Activated T-helper 1 cell treated with Interleukin-2 at 50 U/mL for 16 hours (primary cell): Measurements from ENCODE around the gene C5orf15.
"Not testable (repeated sequence)": the region's sequence is repeated elsewhere in the genome, so short reads cannot be mapped to it uniquely, and the experiment has no call there.

Experiments used
- DNase-seq: peaks from one replicate; pipeline ENCODE4 v3.0.0-alpha.2; 2020; ENCODE audit warnings: low read depth

C5orf15 gene

GRCh38 chr5:133962801-133963476 lies 5.5 kb downstream of the C5orf15 start:
- DNase-seq: no peak

DNA sequence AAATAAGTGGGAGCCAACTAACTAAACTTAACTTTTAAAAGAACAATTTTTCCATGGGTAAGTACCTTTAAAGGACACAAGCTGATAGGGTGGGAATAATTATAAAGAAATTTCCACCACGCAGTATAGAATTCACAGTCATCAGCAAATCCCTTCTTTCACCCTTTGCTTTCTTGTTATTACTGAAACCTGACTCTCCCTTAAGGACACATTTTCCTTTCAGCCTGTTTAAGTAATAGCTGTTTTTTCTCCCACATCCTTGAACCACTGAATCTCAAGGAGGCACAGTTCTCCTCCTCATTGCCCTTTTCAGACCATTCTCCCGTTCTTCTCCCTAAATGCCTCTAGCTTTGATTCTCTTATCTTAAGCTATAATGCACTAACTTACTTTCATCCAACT lies 6.3 kb downstream of the C5orf15 start:
- no peak for DNase-seq

GRCh38 chr5:133959643-133960042 lies 8.8 kb downstream of the C5orf15 start:
- DNase-seq: no peak

- DNase-seq: no peak
These were observed 10.8 kb downstream of the C5orf15 start for GRCh38 chr5:133957591-133957990.

- DNase-seq: no peak
These were observed 11.3 kb downstream of the C5orf15 start for GRCh38 chr5:133957080-133957479.

- not testable (repeated sequence) for DNase-seq
These were observed 12.2 kb downstream of the C5orf15 start for GRCh38 chr5:133956196-133956595.

DNA sequence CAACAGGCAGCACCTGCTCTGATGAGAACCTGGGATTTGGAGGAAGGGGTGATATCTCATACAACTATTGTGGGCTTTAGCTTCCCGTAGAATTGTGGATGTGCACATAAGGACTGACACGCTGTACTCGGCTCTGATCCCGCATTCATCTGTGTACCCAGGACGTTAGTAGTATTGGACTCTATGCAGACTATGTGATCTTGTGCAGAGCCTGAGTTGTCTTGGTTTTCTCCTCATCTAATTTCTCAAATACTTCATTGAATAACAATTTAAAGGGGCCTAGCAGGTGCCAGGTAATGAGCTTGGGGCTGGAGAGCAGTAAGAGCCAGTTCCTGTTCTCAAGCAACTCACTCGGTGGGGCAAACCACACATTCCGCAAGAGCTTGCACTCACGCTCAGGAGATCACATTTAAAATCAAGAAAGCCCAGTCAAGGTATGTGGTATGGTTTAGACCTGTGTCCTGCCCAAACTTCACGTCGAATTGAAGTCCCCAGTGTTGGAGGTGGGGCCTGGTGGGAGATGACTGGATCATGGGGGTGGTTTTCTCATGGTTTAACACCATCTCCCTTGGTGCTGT lies 14.8 kb downstream of the C5orf15 start:
- DNase-seq: no peak

DNA sequence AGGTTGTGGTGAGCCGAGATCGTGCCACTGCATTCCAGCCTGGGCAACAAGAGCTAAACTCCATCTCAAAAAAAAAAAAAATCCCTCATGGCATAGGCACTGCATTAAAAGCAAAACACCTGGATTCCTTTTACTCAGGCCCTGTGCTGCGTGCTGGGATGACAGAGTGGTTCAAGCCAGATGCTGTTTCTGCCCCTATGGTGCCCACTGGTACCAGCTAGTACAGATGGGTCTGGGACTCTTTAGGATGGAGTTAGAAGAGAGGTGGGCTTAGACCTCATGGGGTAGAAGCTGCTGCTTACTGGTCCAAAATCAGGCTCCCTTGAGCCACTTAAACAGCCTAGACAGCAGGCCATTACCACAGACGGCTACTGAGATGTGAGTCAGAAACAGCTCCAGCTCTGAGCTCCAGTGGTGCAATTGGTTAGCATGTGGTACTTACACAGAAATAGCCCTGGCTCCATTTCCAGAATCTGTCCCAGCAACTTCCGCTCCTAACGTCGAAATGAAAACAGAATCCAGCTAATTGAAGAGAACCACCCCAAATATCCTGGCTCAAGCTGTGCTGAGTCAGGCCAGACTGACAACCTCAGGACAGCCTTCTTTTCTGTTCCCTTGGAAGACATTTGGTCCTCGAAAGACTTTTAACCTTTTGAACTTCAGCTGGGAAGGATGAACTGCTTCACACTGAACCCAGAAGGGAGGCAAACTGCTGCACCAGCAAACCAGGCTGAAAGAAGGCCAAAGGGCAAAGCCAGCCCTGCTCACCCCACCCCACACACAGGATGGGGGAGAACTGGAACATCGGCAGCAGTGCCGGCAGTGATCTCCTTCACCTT lies 15.5 kb downstream of the C5orf15 start:
- no peak for DNase-seq

GRCh38 chr5:133950821-133951612 lies 17.4 kb downstream of the C5orf15 start:
- no peak for DNase-seq

GRCh38 chr5:133948721-133949120 lies 19.7 kb downstream of the C5orf15 start:
- DNase-seq: no peak

- no peak for DNase-seq
These were observed 21.0 kb downstream of the C5orf15 start for GRCh38 chr5:133947431-133947841.

DNA sequence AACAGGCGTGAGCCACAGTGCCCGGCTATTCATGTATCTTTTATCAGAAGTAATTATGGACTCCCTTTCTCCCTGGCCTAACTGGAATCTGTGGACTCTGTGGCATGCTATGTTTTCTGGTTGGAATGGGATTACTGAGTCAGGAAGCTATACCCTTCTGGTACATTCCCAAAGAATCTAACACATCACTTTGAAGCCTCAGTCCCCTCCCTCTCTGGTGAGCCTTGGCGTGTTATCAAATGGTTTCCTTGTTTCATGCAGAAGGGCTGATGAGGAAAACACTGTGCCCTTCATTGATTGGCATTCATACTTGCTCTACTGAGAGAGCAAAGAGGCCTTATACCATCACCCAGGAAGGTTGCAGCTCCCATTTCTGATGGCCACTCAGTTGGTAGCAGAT lies 22.9 kb downstream of the C5orf15 start:
- DNase-seq: no peak

GRCh38 chr5:133944263-133945185 lies 23.9 kb downstream of the C5orf15 start:
- no peak for DNase-seq

GRCh38 chr5:133943475-133943817 lies 25.0 kb downstream of the C5orf15 start:
- DNase-seq: no peak

- no peak for DNase-seq
These were observed 25.6 kb downstream of the C5orf15 start for GRCh38 chr5:133942614-133943474.

- DNase-seq: no peak
These were observed 26.8 kb downstream of the C5orf15 start for GRCh38 chr5:133941456-133942196.

DNA sequence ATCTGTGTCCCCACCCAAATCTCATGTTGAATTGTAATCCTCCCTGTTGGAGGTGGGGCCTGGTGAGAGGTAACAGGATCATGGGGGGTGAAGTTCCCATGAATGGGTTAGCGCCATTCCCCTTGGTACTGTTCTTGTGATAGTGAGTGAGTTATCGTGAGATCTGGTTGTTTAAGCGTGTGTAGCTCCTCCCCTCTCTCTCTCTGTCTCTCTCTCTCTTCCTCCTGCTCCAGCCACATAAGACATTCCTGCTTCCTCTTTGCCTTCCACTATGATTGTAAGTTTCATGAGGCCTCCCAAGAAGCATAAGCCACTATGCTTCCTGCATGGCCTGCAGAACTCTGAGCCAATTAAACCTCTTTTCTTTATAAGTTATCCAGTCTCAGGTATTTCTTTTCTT lies 28.8 kb downstream of the C5orf15 start:
- no peak for DNase-seq

DNA sequence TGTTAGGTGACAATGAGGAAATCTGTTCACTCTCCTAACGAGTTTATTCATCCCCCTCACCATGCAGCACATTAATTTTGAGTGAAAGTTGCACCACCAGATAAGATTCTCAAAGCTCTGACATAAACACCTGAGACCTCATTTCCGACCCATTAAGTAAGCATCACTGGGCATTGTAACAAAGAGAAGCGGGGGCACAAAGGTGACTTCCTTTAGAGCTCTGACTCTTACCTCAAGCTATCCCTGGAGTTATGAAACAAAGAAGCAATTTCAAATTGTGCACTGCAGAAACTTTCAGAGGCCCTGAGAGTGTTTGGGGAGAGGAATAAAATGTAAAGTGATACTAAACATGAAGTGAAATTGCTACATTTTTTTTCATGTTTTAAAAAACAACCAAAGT lies 29.5 kb downstream of the C5orf15 start:
- no peak for DNase-seq

DNA sequence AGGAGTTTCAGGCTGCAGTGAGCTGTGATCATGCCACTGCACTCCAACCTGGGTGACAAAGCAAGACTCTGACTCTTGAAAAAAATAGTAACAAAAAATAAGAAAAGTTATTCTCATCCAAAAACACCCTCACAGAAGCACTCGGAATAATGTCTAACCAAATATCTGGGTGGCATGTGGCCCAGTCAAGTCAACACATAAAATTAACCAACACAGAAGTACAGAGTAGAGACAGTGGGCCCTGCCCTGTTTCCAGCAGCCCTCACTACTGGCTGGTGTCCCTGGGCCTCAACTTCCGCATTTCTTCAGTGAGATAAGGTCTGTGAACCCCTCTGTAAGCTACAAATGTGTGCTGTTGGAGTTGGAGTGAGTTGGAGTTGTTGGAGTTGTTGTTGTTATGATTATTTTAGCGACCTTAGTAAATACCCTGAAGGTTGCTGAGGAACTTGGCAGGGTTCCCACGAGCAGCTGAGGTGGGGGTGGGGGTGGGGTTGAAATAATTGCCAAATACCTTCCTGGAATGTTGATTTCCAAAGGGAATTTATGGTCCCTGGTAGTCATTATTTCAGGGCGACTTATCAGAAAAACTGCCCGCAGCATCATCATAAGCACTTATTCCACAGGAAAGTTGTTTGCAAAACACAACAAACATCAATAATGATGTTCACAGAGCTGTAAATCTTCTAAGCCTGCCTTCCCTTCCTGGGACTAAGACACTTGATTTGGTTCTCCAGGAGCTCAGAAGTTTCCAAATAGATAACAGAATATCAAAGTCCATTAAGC lies 30.2 kb downstream of the C5orf15 start:
- no peak for DNase-seq
